HepG2 (cell line): ENCODE measurements around the gene CDK6. TPM values are rescaled to one million over a fixed set of nuclear protein-coding genes. Genes with fewer than 3 reads are reported as not detected.

Experiments used
- FOXK1 ChIP-seq: sonication (generic); formaldehyde crosslinking; IDR thresholded peaks from 2 replicates; pipeline ENCODE4 v1.4.0; 2020; ENCODE audit warnings: low read depth, missing genetic modification reagents, borderline replicate concordance
- FOXO1 ChIP-seq: sonication (generic); formaldehyde crosslinking; IDR thresholded peaks from 2 replicates; pipeline ENCODE4 v1.4.0; 2020; ENCODE audit warnings: missing genetic modification reagents
- HDAC6 ChIP-seq: fragments of 200-600 bp; sonication (generic); IDR thresholded peaks from 2 replicates; pipeline ENCODE4 v1.7.0; 2017; ENCODE audit warnings: mild to moderate bottlenecking, antibody characterized with exemption, low read length, low read depth
- HNRNPH1 ChIP-seq: fragments of 200-400 bp; formaldehyde crosslinking; optimal IDR thresholded peaks from 2 replicates; pipeline ENCODE3; 2017; ENCODE audit warnings: mild to moderate bottlenecking, low read depth, low read length
- KDM1A ChIP-seq: IDR thresholded peaks from 2 replicates; pipeline ENCODE4 v1.6.1; 2016; ENCODE audit warnings: missing compliant biosample characterization
- MAFK ChIP-seq, 2 experiments: IDR thresholded peaks in 1 of 2; conservative IDR thresholded peaks in 1 of 2; 2 replicates each; pipeline ENCODE4 v1.6.1; 2011; ENCODE audit warnings: improper control_type of control experiment in 2 of 2, low read length in 2 of 2
- NCOA5 ChIP-seq: sonication (generic); formaldehyde crosslinking; IDR thresholded peaks from 2 replicates; pipeline ENCODE4 v1.4.0; 2020; ENCODE audit warnings: missing genetic modification reagents
- NFE2 ChIP-seq: sonication (generic); formaldehyde crosslinking; IDR thresholded peaks from 2 replicates; pipeline ENCODE4 v1.4.0; 2020; ENCODE audit warnings: missing genetic modification reagents
- POGZ ChIP-seq: sonication (generic); formaldehyde crosslinking; IDR thresholded peaks from 2 replicates; pipeline ENCODE4 v1.4.0; 2020; ENCODE audit warnings: mild to moderate bottlenecking, missing genetic modification reagents
- PPARG ChIP-seq: conservative IDR thresholded peaks from 2 replicates; pipeline ENCODE4 v1.6.1; 2016; ENCODE audit warnings: missing biosample characterization, missing genetic modification reagents
- SOX5 ChIP-seq: IDR thresholded peaks from 2 replicates; pipeline ENCODE4 v1.6.1; 2016; ENCODE audit warnings: borderline replicate concordance
- TFDP1 ChIP-seq: IDR thresholded peaks from 2 replicates; pipeline ENCODE4 v1.6.1; 2016; ENCODE audit warnings: missing compliant biosample characterization, missing genetic modification reagents, borderline replicate concordance
- ZBTB25 ChIP-seq: IDR thresholded peaks from 2 replicates; pipeline ENCODE4 v1.6.1; 2018; ENCODE audit warnings: missing genetic modification reagents
- ZNF501 ChIP-seq: sonication (generic); formaldehyde crosslinking; IDR thresholded peaks from 2 replicates; pipeline ENCODE4 v1.5.1; 2020; ENCODE audit warnings: mild to moderate bottlenecking, moderate library complexity, missing genetic modification reagents
- ZNF607 ChIP-seq: sonication (generic); formaldehyde crosslinking; IDR thresholded peaks from 2 replicates; pipeline ENCODE4 v1.5.1; 2020; ENCODE audit warnings: missing genetic modification reagents, mild to moderate bottlenecking, borderline replicate concordance
- ZNF644 ChIP-seq: IDR thresholded peaks from 2 replicates; pipeline ENCODE4 v1.6.1; 2016; ENCODE audit warnings: low read depth
- ZNF740 ChIP-seq: sonication (generic); formaldehyde crosslinking; IDR thresholded peaks from 2 replicates; pipeline ENCODE4 v1.4.0; 2020; ENCODE audit warnings: missing genetic modification reagents
- ZSCAN9 ChIP-seq: IDR thresholded peaks from 2 replicates; pipeline ENCODE4 v1.6.1; 2016; ENCODE audit warnings: borderline replicate concordance
- polyA plus RNA-seq, 8 experiments: library from polyadenylated mRNA; depleted of rRNA in 3 of 8; stranded (reverse) in 7 of 8; unstranded in 1 of 8; fragments of >200 nt; fragmentation: Illumina TruSeq in 4 of 8; extraction: Trizol in 4 of 8; gene quantifications; 2 replicates each; pipeline versions ENCODE4 v1.2.1 to v1.2.3, GENCODE V29; 2011 to 2016; ENCODE audit warnings: low read depth in 4 of 8, missing spikeins in 1 of 8, mixed read lengths in 1 of 8; ENCODE audit not compliant: insufficient read depth in 1 of 8
- total RNA-seq, 5 experiments: library from RNA; depleted of rRNA; stranded (reverse); fragments of >200 nt; fragmentation: Illumina TruSeq; extraction: Trizol; gene quantifications; 2 replicates each; pipeline ENCODE4 v1.2.3, GENCODE V29; 2016; ENCODE audit warnings: low read depth in 1 of 5
- TF ChIP-seq, protein P1 (sequence below): sonication (generic); formaldehyde crosslinking; IDR thresholded peaks from 2 replicates; pipeline ENCODE4 v1.5.1; 2020; ENCODE audit warnings: mild to moderate bottlenecking, missing genetic modification reagents, borderline replicate concordance
- TF ChIP-seq, protein P2 (sequence below): sonication (generic); formaldehyde crosslinking; IDR thresholded peaks from 2 replicates; pipeline ENCODE4 v1.4.0; 2020; ENCODE audit warnings: missing genetic modification reagents

Gene CDK6
- total and polyA plus RNA-seq, 2 of the 13 experiments (the other 11 are each of a cell fraction or from before 2014, with no cell fraction given) = 34.6 to 90.8 TPM

GRCh38 chr7:92809760-92810573 is 26.4 kb downstream of the CDK6 start (continued):
- TF ChIP-seq, protein P1, sequence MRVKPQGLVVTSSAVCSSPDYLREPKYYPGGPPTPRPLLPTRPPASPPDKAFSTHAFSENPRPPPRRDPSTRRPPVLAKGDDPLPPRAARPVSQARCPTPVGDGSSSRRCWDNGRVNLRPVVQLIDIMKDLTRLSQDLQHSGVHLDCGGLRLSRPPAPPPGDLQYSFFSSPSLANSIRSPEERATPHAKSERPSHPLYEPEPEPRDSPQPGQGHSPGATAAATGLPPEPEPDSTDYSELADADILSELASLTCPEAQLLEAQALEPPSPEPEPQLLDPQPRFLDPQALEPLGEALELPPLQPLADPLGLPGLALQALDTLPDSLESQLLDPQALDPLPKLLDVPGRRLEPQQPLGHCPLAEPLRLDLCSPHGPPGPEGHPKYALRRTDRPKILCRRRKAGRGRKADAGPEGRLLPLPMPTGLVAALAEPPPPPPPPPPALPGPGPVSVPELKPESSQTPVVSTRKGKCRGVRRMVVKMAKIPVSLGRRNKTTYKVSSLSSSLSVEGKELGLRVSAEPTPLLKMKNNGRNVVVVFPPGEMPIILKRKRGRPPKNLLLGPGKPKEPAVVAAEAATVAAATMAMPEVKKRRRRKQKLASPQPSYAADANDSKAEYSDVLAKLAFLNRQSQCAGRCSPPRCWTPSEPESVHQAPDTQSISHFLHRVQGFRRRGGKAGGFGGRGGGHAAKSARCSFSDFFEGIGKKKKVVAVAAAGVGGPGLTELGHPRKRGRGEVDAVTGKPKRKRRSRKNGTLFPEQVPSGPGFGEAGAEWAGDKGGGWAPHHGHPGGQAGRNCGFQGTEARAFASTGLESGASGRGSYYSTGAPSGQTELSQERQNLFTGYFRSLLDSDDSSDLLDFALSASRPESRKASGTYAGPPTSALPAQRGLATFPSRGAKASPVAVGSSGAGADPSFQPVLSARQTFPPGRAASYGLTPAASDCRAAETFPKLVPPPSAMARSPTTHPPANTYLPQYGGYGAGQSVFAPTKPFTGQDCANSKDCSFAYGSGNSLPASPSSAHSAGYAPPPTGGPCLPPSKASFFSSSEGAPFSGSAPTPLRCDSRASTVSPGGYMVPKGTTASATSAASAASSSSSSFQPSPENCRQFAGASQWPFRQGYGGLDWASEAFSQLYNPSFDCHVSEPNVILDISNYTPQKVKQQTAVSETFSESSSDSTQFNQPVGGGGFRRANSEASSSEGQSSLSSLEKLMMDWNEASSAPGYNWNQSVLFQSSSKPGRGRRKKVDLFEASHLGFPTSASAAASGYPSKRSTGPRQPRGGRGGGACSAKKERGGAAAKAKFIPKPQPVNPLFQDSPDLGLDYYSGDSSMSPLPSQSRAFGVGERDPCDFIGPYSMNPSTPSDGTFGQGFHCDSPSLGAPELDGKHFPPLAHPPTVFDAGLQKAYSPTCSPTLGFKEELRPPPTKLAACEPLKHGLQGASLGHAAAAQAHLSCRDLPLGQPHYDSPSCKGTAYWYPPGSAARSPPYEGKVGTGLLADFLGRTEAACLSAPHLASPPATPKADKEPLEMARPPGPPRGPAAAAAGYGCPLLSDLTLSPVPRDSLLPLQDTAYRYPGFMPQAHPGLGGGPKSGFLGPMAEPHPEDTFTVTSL (CRISPR knock-in tag) = peak; percentile 17; the same call in 1 of the 2 replicates
- peak; percentile 75 for TF ChIP-seq POGZ
- peak; percentile 81; the same call in 1 of the 2 replicates for TF ChIP-seq ZBTB25 (CRISPR knock-in tag)
- peak; percentile 44; the same call in 1 of the 2 replicates for TF ChIP-seq PPARG (CRISPR knock-in tag)
- TF ChIP-seq ZNF740 = no peak
- TF ChIP-seq SOX5 (CRISPR knock-in tag) = peak; percentile 60; the same call in 1 of the 2 replicates
- peak; percentile 41; the same call in 1 of the 2 replicates for TF ChIP-seq ZSCAN9
- peak; percentile 40; the same call in 1 of the 2 replicates for TF ChIP-seq FOXO1 (CRISPR knock-in tag)
- peak; percentile 94 for TF ChIP-seq NFE2 (CRISPR knock-in tag)
- TF ChIP-seq, protein P2, sequence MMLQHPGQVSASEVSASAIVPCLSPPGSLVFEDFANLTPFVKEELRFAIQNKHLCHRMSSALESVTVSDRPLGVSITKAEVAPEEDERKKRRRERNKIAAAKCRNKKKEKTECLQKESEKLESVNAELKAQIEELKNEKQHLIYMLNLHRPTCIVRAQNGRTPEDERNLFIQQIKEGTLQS (CRISPR knock-in tag) = peak; percentile 91
- TF ChIP-seq NCOA5 (CRISPR knock-in tag) = no peak
- peak; percentile 39; the same call in 1 of the 2 replicates for TF ChIP-seq FOXK1 (CRISPR knock-in tag)
- peak; percentile 21; the same call in 1 of the 2 replicates for TF ChIP-seq TFDP1 (CRISPR knock-in tag)
- peak; percentile 60; the same call in 1 of the 2 replicates for TF ChIP-seq KDM1A (CRISPR knock-in tag)
- TF ChIP-seq MAFK (conservative IDR thresholded peaks at IDR 0.05 in 1 of 2, IDR thresholded peaks at IDR 0.05 in 1 of 2; ENCODE audit: low read length in 2 of 2) = peak; percentile 100
- no peak for TF ChIP-seq ZNF607 (CRISPR knock-in tag)
- no peak for TF ChIP-seq HDAC6
- no peak for TF ChIP-seq ZNF501 (CRISPR knock-in tag)
- no peak for TF ChIP-seq HNRNPH1
- peak; percentile 69; the same call in 1 of the 2 replicates for TF ChIP-seq ZNF644
